ENCODE results near the gene FYCO1. TPM values are rescaled to one million over a fixed set of nuclear protein-coding genes. Genes with fewer than 3 reads are reported as not detected.

The FYCO1 gene
- total and polyA plus RNA-seq, 2 donors: 26.6 to 58.9 TPM

GRCh38 chr3:45894015-45894414, 101.6 kb downstream of the FYCO1 start:
- H3K4me3 ChIP-seq (ENCODE audit: low read depth, low read length): no peak overlapping the region
- 82% methylated on average over 6 of the region's 6 CpGs for WGBS
- DNase-seq (ENCODE audit: extremely low spot score): no peak

DNA sequence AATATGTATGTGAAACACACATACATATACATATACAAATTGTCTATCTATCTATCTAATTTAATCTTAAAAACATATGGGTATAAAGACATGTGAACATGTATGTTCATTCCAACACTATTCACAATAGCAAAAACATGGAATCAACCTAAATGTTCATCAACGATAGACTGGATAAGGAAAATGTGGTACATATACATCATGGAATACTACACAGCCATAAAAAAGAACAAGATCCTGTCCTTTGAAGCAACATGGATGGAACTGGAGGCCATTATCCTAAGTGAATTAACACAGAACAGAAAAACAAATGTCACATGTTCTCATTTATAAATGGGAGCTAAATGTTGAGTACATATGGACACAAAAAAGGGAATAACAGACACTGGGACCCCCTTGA, 103.5 kb downstream of the FYCO1 start:
- no peak for DNase-seq (ENCODE audit: extremely low spot score)
- no peaks in the 10 kb centered on the region for H3K4me1 ChIP-seq (ENCODE audit: insufficient read depth)
- H3K36me3 ChIP-seq (ENCODE audit: insufficient read depth): no peaks in the 10 kb centered on the region
- H3K4me3 ChIP-seq (ENCODE audit: low read depth, low read length): no peak overlapping the region
- H3K27ac ChIP-seq (ENCODE audit: low read depth): no peak overlapping the region
- WGBS: 96% methylated on average over 1 of the region's 1 CpG

More at GRCh38 chr3:45894015-45894414, 101.6 kb downstream of the FYCO1 start:
- Histone ChIP-seq H3K4me1 (ENCODE audit: insufficient read depth) (no peaks in the 10 kb centered on the region), H3K36me3 (ENCODE audit: insufficient read depth) (no peaks in the 10 kb centered on the region), H3K27ac (ENCODE audit: low read depth) (no peak overlapping the region)

- H3K36me3 ChIP-seq (ENCODE audit: insufficient read depth): no peaks in the 10 kb centered on the region
- no peak for DNase-seq (ENCODE audit: extremely low spot score)
- H3K4me1 ChIP-seq (ENCODE audit: insufficient read depth): no peaks in the 10 kb centered on the region
- WGBS: 56% methylated on average over 3 of the region's 3 CpGs
- H3K4me3 ChIP-seq (ENCODE audit: low read depth, low read length): no peak overlapping the region
- H3K27ac ChIP-seq (ENCODE audit: low read depth): no peak overlapping the region
Measured at GRCh38 chr3:45890405-45890804, 105.2 kb downstream of the FYCO1 start.

GRCh38 chr3:45889337-45889736, 106.3 kb downstream of the FYCO1 start:
- Histone ChIP-seq H3K4me1 (ENCODE audit: insufficient read depth) (no peaks in the 10 kb centered on the region), H3K36me3 (ENCODE audit: insufficient read depth) (no peaks in the 10 kb centered on the region), H3K4me3 (ENCODE audit: low read depth, low read length) (no peak overlapping the region), H3K27ac (ENCODE audit: low read depth) (no peak overlapping the region)
- WGBS: 76% methylated on average over 4 of the region's 4 CpGs
- DNase-seq (ENCODE audit: extremely low spot score): no peak

GRCh38 chr3:45887759-45888511, 107.7 kb downstream of the FYCO1 start:
- Histone ChIP-seq H3K4me3 (ENCODE audit: low read depth, low read length) (no peak overlapping the region), H3K4me1 (ENCODE audit: insufficient read depth) (no peaks in the 10 kb centered on the region)
- WGBS: 66% methylated on average over 7 of the region's 7 CpGs

DNA sequence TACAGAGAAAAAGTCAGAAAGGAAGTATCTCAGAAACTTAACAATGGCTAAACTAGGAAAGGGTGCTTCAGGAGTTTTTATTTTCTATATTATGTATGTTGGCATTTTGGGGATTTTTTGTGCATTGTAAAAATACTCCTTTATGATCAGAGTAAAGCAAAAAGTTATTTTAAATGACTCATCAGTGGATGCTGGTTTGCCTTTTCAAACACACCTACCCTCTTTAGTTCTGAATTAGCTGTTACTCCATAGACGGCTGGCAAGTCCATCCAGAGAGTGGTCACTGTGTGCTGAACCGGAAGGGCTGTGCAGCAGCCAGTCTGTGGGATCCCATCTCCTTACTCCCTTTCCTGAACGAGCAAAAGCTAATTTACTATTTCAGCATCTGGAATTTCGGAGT, 108.3 kb downstream of the FYCO1 start:
- 74% methylated on average over 4 of the region's 4 CpGs for WGBS
- H3K4me1 ChIP-seq (ENCODE audit: insufficient read depth): no peaks in the 10 kb centered on the region
- H3K36me3 ChIP-seq (ENCODE audit: insufficient read depth): no peaks in the 10 kb centered on the region
- H3K4me3 ChIP-seq (ENCODE audit: low read depth, low read length): no peak overlapping the region
- DNase-seq (ENCODE audit: extremely low spot score): no peak
- H3K27ac ChIP-seq (ENCODE audit: low read depth): no peak overlapping the region

More at GRCh38 chr3:45887759-45888511, 107.7 kb downstream of the FYCO1 start:
- H3K27ac ChIP-seq (ENCODE audit: low read depth): no peak overlapping the region
- DNase-seq (ENCODE audit: extremely low spot score): no peak
- H3K36me3 ChIP-seq (ENCODE audit: insufficient read depth): no peaks in the 10 kb centered on the region

- H3K4me3 ChIP-seq (ENCODE audit: low read depth, low read length): no peak within 1 kb of the TSS
- H3K36me3 ChIP-seq (ENCODE audit: insufficient read depth): no peaks in the 10 kb centered on the region
- H3K4me1 ChIP-seq (ENCODE audit: insufficient read depth): no peaks in the 10 kb centered on the region
- H3K27ac ChIP-seq (ENCODE audit: low read depth): no peak within 1 kb of the TSS
- no peak for DNase-seq (ENCODE audit: extremely low spot score)
- WGBS: 78% methylated on average over 9 of the region's 9 CpGs
Measured at GRCh38 chr3:45885979-45886705, 109.5 kb downstream of the FYCO1 start, which contains the start of gene CCR9. TSS of gene CCR9 (plus strand) at chr3:45886543. CDS start at chr3:45894934, 8,391 bp downstream.

- WGBS: 82% methylated on average over 23 of the region's 23 CpGs
- no peak overlapping the region for H3K27ac ChIP-seq (ENCODE audit: low read depth)
- no peaks in the 10 kb centered on the region for H3K4me1 ChIP-seq (ENCODE audit: insufficient read depth)
- no peak for DNase-seq (ENCODE audit: extremely low spot score)
- no peaks in the 10 kb centered on the region for H3K36me3 ChIP-seq (ENCODE audit: insufficient read depth)
- H3K4me3 ChIP-seq (ENCODE audit: low read depth, low read length): no peak overlapping the region
Measured at GRCh38 chr3:45884368-45885201, 111.0 kb downstream of the FYCO1 start.

GRCh38 chr3:45881078-45882022, 114.3 kb downstream of the FYCO1 start:
- H3K4me1 ChIP-seq (ENCODE audit: insufficient read depth): no peaks in the 10 kb centered on the region
- H3K36me3 ChIP-seq (ENCODE audit: insufficient read depth): no peaks in the 10 kb centered on the region
- no peak overlapping the region for H3K4me3 ChIP-seq (ENCODE audit: low read depth, low read length)
- WGBS: 62% methylated on average over 8 of the region's 8 CpGs
- no peak overlapping the region for H3K27ac ChIP-seq (ENCODE audit: low read depth)
- no peak for DNase-seq (ENCODE audit: extremely low spot score)

- 75% methylated on average over 3 of the region's 3 CpGs for WGBS
- DNase-seq (ENCODE audit: extremely low spot score): no peak
- Histone ChIP-seq H3K36me3 (ENCODE audit: insufficient read depth) (no peaks in the 10 kb centered on the region), H3K4me3 (ENCODE audit: low read depth, low read length) (no peak overlapping the region), H3K4me1 (ENCODE audit: insufficient read depth) (no peaks in the 10 kb centered on the region), H3K27ac (ENCODE audit: low read depth) (no peak overlapping the region)
Measured at GRCh38 chr3:45880725-45881077, 114.9 kb downstream of the FYCO1 start.

- DNase-seq (ENCODE audit: extremely low spot score): no peak
- H3K36me3 ChIP-seq (ENCODE audit: insufficient read depth): no peaks in the 10 kb centered on the region
- H3K27ac ChIP-seq (ENCODE audit: low read depth): no peak overlapping the region
- no peaks in the 10 kb centered on the region for H3K4me1 ChIP-seq (ENCODE audit: insufficient read depth)
- no peak overlapping the region for H3K4me3 ChIP-seq (ENCODE audit: low read depth, low read length)
- WGBS: 92% methylated on average over 2 of the region's 2 CpGs
Measured at GRCh38 chr3:45878124-45878523, 117.5 kb downstream of the FYCO1 start.

DNA sequence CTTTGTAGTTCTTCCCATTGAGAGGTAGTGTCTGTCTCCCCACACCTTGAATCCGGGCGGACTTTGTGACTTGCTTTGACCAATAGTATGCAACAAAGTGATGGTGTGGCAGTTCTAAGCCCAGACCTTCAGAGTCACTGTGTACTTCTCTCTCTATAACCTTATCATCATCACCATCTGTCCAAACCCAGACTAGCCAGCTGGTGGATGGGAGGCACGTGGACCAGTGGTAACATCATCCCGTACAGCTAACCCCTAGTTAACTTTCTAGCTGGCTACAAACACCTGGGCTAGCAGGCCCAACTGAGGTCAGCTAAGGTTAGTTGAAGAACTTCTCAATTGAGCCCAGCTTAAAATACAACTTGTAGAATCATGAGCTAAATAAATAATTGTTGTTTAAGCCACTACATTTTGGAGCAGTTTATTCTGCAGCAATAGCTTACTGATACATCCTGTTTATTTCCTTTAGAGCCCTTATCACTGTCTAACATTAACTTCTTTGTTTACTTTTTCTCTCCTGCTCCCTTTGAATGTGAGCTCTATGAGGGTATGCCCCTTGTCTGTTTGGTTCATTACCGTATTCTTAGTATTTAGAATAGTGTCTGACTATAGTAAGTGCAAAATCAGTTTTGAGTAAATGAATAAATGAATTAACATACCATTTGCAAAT, 120.8 kb downstream of the FYCO1 start:
- H3K4me3 ChIP-seq (ENCODE audit: low read depth, low read length): no peak overlapping the region
- 76% methylated on average over 5 of the region's 5 CpGs for WGBS
- H3K36me3 ChIP-seq (ENCODE audit: insufficient read depth): no peaks in the 10 kb centered on the region

More for the DNA sequence above, 120.8 kb downstream of the FYCO1 start:
- no peaks in the 10 kb centered on the region for H3K4me1 ChIP-seq (ENCODE audit: insufficient read depth)
- DNase-seq (ENCODE audit: extremely low spot score): no peak
- H3K27ac ChIP-seq (ENCODE audit: low read depth): no peak overlapping the region
